HG03457 (cell line): ENCODE results near the gene NBPF6.
"Not testable (repeated sequence)": the region's sequence is repeated elsewhere in the genome, so short reads cannot be mapped to it uniquely, and the experiment has no call there.

ENCODE experiments used
- ATAC-seq: cut with Tn5 transposase; IDR thresholded peaks from one replicate; pipeline ENCODE4 v1.9.1; 2021; ENCODE audit warnings: moderate number of reproducible peaks; ENCODE audit not compliant: unreplicated experiment

The NBPF6 gene

GRCh38 chr1:108450043-108450442, at the start of gene NBPF6:
Gene NBPF6, plus strand, starts transcription at chr1:108450343. Its CDS starts 259 bp downstream, at chr1:108450602.
- ATAC-seq = not testable (repeated sequence)

GRCh38 chr1:108411098-108411833, 38.9 kb upstream of the NBPF6 start:
- ATAC-seq = not testable (repeated sequence)

GRCh38 chr1:108420129-108420528, 30.0 kb upstream of the NBPF6 start:
- ATAC-seq = not testable (repeated sequence)

GRCh38 chr1:108421061-108421916, 28.9 kb upstream of the NBPF6 start:
- ATAC-seq = not testable (repeated sequence)

- ATAC-seq = not testable (repeated sequence)
Observed at GRCh38 chr1:108426877-108427276, 23.3 kb upstream of the NBPF6 start.

- ATAC-seq = not testable (repeated sequence)
Observed at GRCh38 chr1:108432002-108432401, 18.1 kb upstream of the NBPF6 start.

- ATAC-seq = not testable (repeated sequence)
Observed at GRCh38 chr1:108433404-108433803, 16.7 kb upstream of the NBPF6 start.

- peak; percentile 96 for ATAC-seq
Observed at GRCh38 chr1:108438536-108438935, 11.6 kb upstream of the NBPF6 start.

GRCh38 chr1:108454521-108454920, 4.4 kb downstream of the NBPF6 start:
- ATAC-seq = not testable (repeated sequence)

- ATAC-seq = not testable (repeated sequence)
Observed at GRCh38 chr1:108458661-108459060, 8.5 kb downstream of the NBPF6 start.

- ATAC-seq = not testable (repeated sequence)
Observed at GRCh38 chr1:108461758-108462157, 11.6 kb downstream of the NBPF6 start.

- not testable (repeated sequence) for ATAC-seq
Observed at GRCh38 chr1:108463962-108464361, 13.8 kb downstream of the NBPF6 start.

GRCh38 chr1:108466166-108466565, 16.0 kb downstream of the NBPF6 start:
- ATAC-seq = not testable (repeated sequence)

- not testable (repeated sequence) for ATAC-seq
Observed at GRCh38 chr1:108467155-108467554, 17.0 kb downstream of the NBPF6 start.

- ATAC-seq = not testable (repeated sequence)
Observed at GRCh38 chr1:108470750-108471149, 20.6 kb downstream of the NBPF6 start.

- not testable (repeated sequence) for ATAC-seq
Observed at GRCh38 chr1:108474516-108474915, 24.4 kb downstream of the NBPF6 start.

- no peak for ATAC-seq
Observed at GRCh38 chr1:108478429-108479015, 28.4 kb downstream of the NBPF6 start.

GRCh38 chr1:108482708-108483107, 32.6 kb downstream of the NBPF6 start:
- ATAC-seq = no peak

- ATAC-seq = not testable (repeated sequence)
Observed at GRCh38 chr1:108485990-108486389, 35.8 kb downstream of the NBPF6 start.

GRCh38 chr1:108486707-108487106, 36.6 kb downstream of the NBPF6 start:
- ATAC-seq = not testable (repeated sequence)

GRCh38 chr1:108495008-108495407, 44.9 kb downstream of the NBPF6 start:
- ATAC-seq = not testable (repeated sequence)
